Progenitor cell of endocrine pancreas (in vitro differentiated cells): ENCODE results near the gene UBE2L5. TPM values are rescaled to one million over a fixed set of nuclear protein-coding genes. Genes with fewer than 3 reads are reported as not detected.

Experiments used
- DNase-seq: peaks from one replicate; pipeline ENCODE4 v3.0.0; 2021; ENCODE audit warnings: low spot score; ENCODE audit not compliant: unreplicated experiment
- H3K27ac Mint-ChIP-seq: 2 replicates; pipeline ENCODE4 v1.8.0; 2021; ENCODE audit warnings: mild to moderate bottlenecking, moderate library complexity, mixed read lengths
- H3K27me3 Mint-ChIP-seq: 2 replicates; pipeline ENCODE4 v1.8.0; 2021; ENCODE audit warnings: mixed read lengths
- H3K36me3 Mint-ChIP-seq: 2 replicates; pipeline ENCODE4 v1.8.0; 2022; ENCODE audit warnings: mixed read lengths; ENCODE audit not compliant: insufficient read depth
- H3K4me1 Mint-ChIP-seq: 2 replicates; pipeline ENCODE4 v1.8.0; 2021; ENCODE audit warnings: low read depth, mixed read lengths
- H3K4me3 Mint-ChIP-seq: 2 replicates; pipeline ENCODE4 v1.8.0; 2021; ENCODE audit warnings: low read depth, mild to moderate bottlenecking, moderate library complexity, mixed read lengths
- H3K9me3 Mint-ChIP-seq: 2 replicates; pipeline ENCODE4 v1.8.0; 2021; ENCODE audit warnings: low read depth, mixed read lengths
- total RNA-seq: library from RNA; stranded (reverse); gene quantifications from 2 replicates; pipeline ENCODE4 v1.2.1, GENCODE V29; 2021
- TF ChIP-seq, protein P1 (sequence below): fragments of 200-600 bp; sonication (generic); IDR thresholded peaks from one replicate; pipeline ENCODE4 v1.5.0; 2021; ENCODE audit warnings: antibody characterized with exemption, mild to moderate bottlenecking; ENCODE audit not compliant: unreplicated experiment

UBE2L5 gene
- total RNA-seq, 1 donor from 2014 or later: not detected

- Mint-ChIP-seq H3K9me3 (peaks cover 4% of the 10 kb centered on the region), H3K27me3 (peaks cover 11% of the 10 kb centered on the region), H3K27ac (no peak overlapping the region), H3K4me1 (no peaks in the 10 kb centered on the region), H3K36me3 (no peaks in the 10 kb centered on the region), H3K4me3 (no peak overlapping the region)
- TF ChIP-seq, protein P1, sequence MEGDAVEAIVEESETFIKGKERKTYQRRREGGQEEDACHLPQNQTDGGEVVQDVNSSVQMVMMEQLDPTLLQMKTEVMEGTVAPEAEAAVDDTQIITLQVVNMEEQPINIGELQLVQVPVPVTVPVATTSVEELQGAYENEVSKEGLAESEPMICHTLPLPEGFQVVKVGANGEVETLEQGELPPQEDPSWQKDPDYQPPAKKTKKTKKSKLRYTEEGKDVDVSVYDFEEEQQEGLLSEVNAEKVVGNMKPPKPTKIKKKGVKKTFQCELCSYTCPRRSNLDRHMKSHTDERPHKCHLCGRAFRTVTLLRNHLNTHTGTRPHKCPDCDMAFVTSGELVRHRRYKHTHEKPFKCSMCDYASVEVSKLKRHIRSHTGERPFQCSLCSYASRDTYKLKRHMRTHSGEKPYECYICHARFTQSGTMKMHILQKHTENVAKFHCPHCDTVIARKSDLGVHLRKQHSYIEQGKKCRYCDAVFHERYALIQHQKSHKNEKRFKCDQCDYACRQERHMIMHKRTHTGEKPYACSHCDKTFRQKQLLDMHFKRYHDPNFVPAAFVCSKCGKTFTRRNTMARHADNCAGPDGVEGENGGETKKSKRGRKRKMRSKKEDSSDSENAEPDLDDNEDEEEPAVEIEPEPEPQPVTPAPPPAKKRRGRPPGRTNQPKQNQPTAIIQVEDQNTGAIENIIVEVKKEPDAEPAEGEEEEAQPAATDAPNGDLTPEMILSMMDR: no peak
- DNase-seq: no peak
Observed at GRCh38 chr13:30431269-30431940, 9.1 kb downstream of the UBE2L5 start.

DNA sequence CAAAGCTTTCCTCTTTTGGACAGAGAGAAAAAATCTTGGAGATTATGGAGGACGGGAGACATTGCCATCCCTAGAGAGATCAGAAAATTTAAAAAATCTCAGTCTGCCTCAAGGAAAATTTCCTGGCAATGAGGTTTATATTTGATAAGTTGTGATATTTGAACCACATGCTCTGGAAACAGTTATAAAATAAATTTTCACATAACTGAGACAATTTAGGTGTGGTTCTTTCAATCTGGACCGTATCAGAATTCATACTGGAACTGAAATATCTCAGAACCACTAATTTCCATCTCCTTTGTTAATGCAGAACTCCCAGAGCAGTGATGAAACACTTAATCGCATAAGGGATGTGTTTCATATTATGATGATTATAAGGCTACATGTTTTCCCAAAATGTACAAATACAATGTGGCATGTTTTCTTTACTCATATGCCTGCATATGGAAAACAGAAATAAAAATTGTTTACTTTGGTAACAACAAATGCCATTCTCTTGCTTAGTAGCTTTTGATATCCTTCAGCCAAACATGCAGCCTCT is 13.7 kb downstream of the UBE2L5 start:
- Mint-ChIP-seq H3K4me3 (no peak overlapping the region), H3K9me3 (no peaks in the 10 kb centered on the region), H3K27me3 (peaks cover 7% of the 10 kb centered on the region), H3K4me1 (no peaks in the 10 kb centered on the region), H3K36me3 (no peaks in the 10 kb centered on the region), H3K27ac (no peak overlapping the region)
- TF ChIP-seq, protein P1: no peak
- DNase-seq: no peak

GRCh38 chr13:30437177-30437576 is 14.9 kb downstream of the UBE2L5 start:
- H3K4me3 Mint-ChIP-seq: no peak overlapping the region
- H3K27ac Mint-ChIP-seq: no peak overlapping the region
- TF ChIP-seq, protein P1: no peak
- DNase-seq: no peak
- no peaks in the 10 kb centered on the region for H3K4me1 Mint-ChIP-seq
- H3K36me3 Mint-ChIP-seq: no peaks in the 10 kb centered on the region
- H3K9me3 Mint-ChIP-seq: no peaks in the 10 kb centered on the region
- H3K27me3 Mint-ChIP-seq: peaks cover 6% of the 10 kb centered on the region

DNA sequence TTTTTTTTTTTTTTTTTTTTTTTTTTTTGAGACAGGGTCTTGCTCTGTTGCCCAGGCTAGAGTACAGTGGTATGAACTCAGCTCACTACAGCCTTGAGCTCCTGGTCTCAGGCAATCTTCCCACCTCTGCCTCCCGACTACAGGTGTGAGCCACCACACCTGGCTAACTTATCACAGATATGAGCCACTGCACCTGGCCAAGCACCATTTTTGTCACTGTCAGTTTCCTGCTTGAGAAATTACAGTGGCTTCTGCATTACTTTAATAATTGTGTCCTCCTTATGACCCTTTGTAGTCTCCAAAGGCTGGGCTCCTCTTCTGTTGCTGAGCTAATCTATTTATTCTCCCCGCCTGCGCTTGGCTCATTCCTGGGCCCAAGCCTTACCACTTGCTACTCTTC is 16.0 kb downstream of the UBE2L5 start:
- Mint-ChIP-seq H3K4me3 (no peak overlapping the region), H3K4me1 (no peaks in the 10 kb centered on the region), H3K9me3 (no peaks in the 10 kb centered on the region), H3K36me3 (no peaks in the 10 kb centered on the region), H3K27ac (no peak overlapping the region), H3K27me3 (peaks cover 6% of the 10 kb centered on the region)
- TF ChIP-seq, protein P1: no peak
- DNase-seq: no peak

- Mint-ChIP-seq H3K9me3 (no peaks in the 10 kb centered on the region), H3K27me3 (peaks cover 9% of the 10 kb centered on the region), H3K36me3 (no peaks in the 10 kb centered on the region), H3K4me1 (peaks cover 4% of the 10 kb centered on the region), H3K4me3 (no peak overlapping the region), H3K27ac (no peak overlapping the region)
- no peak for DNase-seq
- TF ChIP-seq, protein P1: no peak
Observed at GRCh38 chr13:30440910-30441703, 18.8 kb downstream of the UBE2L5 start.
